Liver (tissue), 3 donors: Measurements from ENCODE around the gene ZNF878.

ENCODE experiments used
- EGR1 ChIP-seq, 2 donors: IDR thresholded peaks; 2 replicates each; pipeline ENCODE4 v1.6.1; 2016 to 2018; ENCODE audit warnings: antibody characterized with exemption in 2 of 2, low read depth in 2 of 2
- FOXA1 ChIP-seq: IDR thresholded peaks from 2 replicates; pipeline ENCODE4 v1.6.1; 2016; ENCODE audit warnings: antibody characterized with exemption
- GABPA ChIP-seq, 2 donors: IDR thresholded peaks in 1 of 2; conservative IDR thresholded peaks in 1 of 2; 2 replicates each; pipeline ENCODE4 v1.6.1; 2016; ENCODE audit warnings: antibody characterized with exemption in 2 of 2, mild to moderate bottlenecking in 1 of 2, moderate library complexity in 1 of 2
- NR2F2 ChIP-seq: IDR thresholded peaks from 2 replicates; pipeline ENCODE4 v1.6.1; 2016; ENCODE audit warnings: antibody characterized with exemption
- RAD21 ChIP-seq, 2 donors: IDR thresholded peaks; 2 replicates each; pipeline ENCODE4 v1.6.1; 2016; ENCODE audit warnings: antibody characterized with exemption in 2 of 2, mild to moderate bottlenecking in 2 of 2
- RXRA ChIP-seq, 2 donors: IDR thresholded peaks; 2 replicates each; pipeline ENCODE4 v1.6.1; 2017 to 2018; ENCODE audit warnings: antibody characterized with exemption in 2 of 2, mild to moderate bottlenecking in 1 of 2
- SP1 ChIP-seq: IDR thresholded peaks from 2 replicates; pipeline ENCODE4 v1.6.1; 2018; ENCODE audit warnings: antibody characterized with exemption, mild to moderate bottlenecking
- TAF1 ChIP-seq: conservative IDR thresholded peaks from 2 replicates; pipeline ENCODE4 v1.6.1; 2016; ENCODE audit warnings: antibody characterized with exemption, mild to moderate bottlenecking
- YY1 ChIP-seq: IDR thresholded peaks from 2 replicates; pipeline ENCODE4 v1.6.1; 2016; ENCODE audit warnings: antibody characterized with exemption, mild to moderate bottlenecking
- TF ChIP-seq, protein P1 (sequence below): fragments of 150-350 bp; IDR thresholded peaks from 2 replicates; pipeline ENCODE4 v1.5.1; 2017; ENCODE audit warnings: improper control_type of control experiment, low read depth, low read length; ENCODE audit not compliant: missing input control
- TF ChIP-seq, protein P2 (sequence below): IDR thresholded peaks from 2 replicates; pipeline ENCODE4 v1.6.1; 2016; ENCODE audit warnings: antibody characterized with exemption, mild to moderate bottlenecking
- TF ChIP-seq, protein P3 (sequence below): IDR thresholded peaks from 2 replicates; pipeline ENCODE4 v1.6.1; 2016; ENCODE audit warnings: antibody characterized with exemption
- TF ChIP-seq, protein P4 (sequence below): IDR thresholded peaks from 2 replicates; pipeline ENCODE4 v1.6.1; 2016; ENCODE audit warnings: antibody characterized with exemption
- donor health status: healthy.
- donor health status: healthy.

DNA sequence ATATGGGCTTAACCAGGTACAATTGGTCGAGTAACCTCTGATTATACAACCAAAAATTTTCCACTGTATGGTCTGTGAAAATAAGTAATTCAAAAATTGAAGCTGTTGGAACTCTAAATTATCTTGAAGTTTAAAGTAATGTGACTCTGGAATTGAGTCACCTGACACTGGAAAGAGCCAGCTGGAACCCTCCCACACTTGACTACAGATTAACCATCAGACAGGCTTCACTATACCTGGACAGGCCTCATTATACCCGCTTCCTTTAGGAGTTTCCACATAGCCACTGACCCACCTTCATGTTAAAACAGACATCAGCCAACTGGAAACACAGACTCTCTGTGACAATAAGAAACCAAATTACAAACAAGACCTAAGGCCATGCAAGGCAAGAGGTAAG is 18.6 kb downstream of the ZNF878 start:
- TF ChIP-seq, protein P1, sequence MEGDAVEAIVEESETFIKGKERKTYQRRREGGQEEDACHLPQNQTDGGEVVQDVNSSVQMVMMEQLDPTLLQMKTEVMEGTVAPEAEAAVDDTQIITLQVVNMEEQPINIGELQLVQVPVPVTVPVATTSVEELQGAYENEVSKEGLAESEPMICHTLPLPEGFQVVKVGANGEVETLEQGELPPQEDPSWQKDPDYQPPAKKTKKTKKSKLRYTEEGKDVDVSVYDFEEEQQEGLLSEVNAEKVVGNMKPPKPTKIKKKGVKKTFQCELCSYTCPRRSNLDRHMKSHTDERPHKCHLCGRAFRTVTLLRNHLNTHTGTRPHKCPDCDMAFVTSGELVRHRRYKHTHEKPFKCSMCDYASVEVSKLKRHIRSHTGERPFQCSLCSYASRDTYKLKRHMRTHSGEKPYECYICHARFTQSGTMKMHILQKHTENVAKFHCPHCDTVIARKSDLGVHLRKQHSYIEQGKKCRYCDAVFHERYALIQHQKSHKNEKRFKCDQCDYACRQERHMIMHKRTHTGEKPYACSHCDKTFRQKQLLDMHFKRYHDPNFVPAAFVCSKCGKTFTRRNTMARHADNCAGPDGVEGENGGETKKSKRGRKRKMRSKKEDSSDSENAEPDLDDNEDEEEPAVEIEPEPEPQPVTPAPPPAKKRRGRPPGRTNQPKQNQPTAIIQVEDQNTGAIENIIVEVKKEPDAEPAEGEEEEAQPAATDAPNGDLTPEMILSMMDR: no peak
- no peak for TF ChIP-seq RXRA (IDR thresholded peaks at IDR 0.05)
- TF ChIP-seq, protein P2, sequence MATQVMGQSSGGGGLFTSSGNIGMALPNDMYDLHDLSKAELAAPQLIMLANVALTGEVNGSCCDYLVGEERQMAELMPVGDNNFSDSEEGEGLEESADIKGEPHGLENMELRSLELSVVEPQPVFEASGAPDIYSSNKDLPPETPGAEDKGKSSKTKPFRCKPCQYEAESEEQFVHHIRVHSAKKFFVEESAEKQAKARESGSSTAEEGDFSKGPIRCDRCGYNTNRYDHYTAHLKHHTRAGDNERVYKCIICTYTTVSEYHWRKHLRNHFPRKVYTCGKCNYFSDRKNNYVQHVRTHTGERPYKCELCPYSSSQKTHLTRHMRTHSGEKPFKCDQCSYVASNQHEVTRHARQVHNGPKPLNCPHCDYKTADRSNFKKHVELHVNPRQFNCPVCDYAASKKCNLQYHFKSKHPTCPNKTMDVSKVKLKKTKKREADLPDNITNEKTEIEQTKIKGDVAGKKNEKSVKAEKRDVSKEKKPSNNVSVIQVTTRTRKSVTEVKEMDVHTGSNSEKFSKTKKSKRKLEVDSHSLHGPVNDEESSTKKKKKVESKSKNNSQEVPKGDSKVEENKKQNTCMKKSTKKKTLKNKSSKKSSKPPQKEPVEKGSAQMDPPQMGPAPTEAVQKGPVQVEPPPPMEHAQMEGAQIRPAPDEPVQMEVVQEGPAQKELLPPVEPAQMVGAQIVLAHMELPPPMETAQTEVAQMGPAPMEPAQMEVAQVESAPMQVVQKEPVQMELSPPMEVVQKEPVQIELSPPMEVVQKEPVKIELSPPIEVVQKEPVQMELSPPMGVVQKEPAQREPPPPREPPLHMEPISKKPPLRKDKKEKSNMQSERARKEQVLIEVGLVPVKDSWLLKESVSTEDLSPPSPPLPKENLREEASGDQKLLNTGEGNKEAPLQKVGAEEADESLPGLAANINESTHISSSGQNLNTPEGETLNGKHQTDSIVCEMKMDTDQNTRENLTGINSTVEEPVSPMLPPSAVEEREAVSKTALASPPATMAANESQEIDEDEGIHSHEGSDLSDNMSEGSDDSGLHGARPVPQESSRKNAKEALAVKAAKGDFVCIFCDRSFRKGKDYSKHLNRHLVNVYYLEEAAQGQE: no peak
- TF ChIP-seq FOXA1: no peak
- no peak for TF ChIP-seq SP1
- TF ChIP-seq, protein P3, sequence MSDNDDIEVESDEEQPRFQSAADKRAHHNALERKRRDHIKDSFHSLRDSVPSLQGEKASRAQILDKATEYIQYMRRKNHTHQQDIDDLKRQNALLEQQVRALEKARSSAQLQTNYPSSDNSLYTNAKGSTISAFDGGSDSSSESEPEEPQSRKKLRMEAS: no peak
- TF ChIP-seq TAF1: no peak
- no peak for TF ChIP-seq EGR1 (IDR thresholded peaks at IDR 0.05; ENCODE audit: low read depth in 2 of 2)
- no peak for TF ChIP-seq NR2F2
- no peak for TF ChIP-seq YY1
- TF ChIP-seq RAD21 (IDR thresholded peaks at IDR 0.05): no peak
- TF ChIP-seq GABPA (IDR thresholded peaks at IDR 0.05 in 1 of 2, conservative IDR thresholded peaks at IDR 0.05 in 1 of 2): no peak
- TF ChIP-seq, protein P4, sequence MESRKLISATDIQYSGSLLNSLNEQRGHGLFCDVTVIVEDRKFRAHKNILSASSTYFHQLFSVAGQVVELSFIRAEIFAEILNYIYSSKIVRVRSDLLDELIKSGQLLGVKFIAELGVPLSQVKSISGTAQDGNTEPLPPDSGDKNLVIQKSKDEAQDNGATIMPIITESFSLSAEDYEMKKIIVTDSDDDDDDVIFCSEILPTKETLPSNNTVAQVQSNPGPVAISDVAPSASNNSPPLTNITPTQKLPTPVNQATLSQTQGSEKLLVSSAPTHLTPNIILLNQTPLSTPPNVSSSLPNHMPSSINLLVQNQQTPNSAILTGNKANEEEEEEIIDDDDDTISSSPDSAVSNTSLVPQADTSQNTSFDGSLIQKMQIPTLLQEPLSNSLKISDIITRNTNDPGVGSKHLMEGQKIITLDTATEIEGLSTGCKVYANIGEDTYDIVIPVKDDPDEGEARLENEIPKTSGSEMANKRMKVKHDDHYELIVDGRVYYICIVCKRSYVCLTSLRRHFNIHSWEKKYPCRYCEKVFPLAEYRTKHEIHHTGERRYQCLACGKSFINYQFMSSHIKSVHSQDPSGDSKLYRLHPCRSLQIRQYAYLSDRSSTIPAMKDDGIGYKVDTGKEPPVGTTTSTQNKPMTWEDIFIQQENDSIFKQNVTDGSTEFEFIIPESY: no peak
